Measurements from ENCODE around the gene TTLL5.

Gene TTLL5

GRCh38 chr14:75649773-75650172 is 11.3 kb upstream of the TTLL5 start:
- TF ChIP-seq, protein P1, sequence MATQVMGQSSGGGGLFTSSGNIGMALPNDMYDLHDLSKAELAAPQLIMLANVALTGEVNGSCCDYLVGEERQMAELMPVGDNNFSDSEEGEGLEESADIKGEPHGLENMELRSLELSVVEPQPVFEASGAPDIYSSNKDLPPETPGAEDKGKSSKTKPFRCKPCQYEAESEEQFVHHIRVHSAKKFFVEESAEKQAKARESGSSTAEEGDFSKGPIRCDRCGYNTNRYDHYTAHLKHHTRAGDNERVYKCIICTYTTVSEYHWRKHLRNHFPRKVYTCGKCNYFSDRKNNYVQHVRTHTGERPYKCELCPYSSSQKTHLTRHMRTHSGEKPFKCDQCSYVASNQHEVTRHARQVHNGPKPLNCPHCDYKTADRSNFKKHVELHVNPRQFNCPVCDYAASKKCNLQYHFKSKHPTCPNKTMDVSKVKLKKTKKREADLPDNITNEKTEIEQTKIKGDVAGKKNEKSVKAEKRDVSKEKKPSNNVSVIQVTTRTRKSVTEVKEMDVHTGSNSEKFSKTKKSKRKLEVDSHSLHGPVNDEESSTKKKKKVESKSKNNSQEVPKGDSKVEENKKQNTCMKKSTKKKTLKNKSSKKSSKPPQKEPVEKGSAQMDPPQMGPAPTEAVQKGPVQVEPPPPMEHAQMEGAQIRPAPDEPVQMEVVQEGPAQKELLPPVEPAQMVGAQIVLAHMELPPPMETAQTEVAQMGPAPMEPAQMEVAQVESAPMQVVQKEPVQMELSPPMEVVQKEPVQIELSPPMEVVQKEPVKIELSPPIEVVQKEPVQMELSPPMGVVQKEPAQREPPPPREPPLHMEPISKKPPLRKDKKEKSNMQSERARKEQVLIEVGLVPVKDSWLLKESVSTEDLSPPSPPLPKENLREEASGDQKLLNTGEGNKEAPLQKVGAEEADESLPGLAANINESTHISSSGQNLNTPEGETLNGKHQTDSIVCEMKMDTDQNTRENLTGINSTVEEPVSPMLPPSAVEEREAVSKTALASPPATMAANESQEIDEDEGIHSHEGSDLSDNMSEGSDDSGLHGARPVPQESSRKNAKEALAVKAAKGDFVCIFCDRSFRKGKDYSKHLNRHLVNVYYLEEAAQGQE (IDR thresholded peaks at IDR 0.05; ENCODE audit: low read depth) = no peak
- no peak for TF ChIP-seq ZBTB7A (IDR thresholded peaks at IDR 0.05; ENCODE audit: low read depth)
- no peak for TF ChIP-seq TEAD4 (IDR thresholded peaks at IDR 0.05)

- TF ChIP-seq USF1 (IDR thresholded peaks at IDR 0.05) (no peak), CREB1 (IDR thresholded peaks at IDR 0.05; ENCODE audit: low read depth) (no peak), TAF1 (IDR thresholded peaks at IDR 0.05; ENCODE audit: low read depth) (no peak), RAD21 (IDR thresholded peaks at IDR 0.05; ENCODE audit: low read depth) (no peak), CEBPB (IDR thresholded peaks at IDR 0.05) (no peak), EP300 (IDR thresholded peaks at IDR 0.05; ENCODE audit: borderline replicate concordance) (no peak), TEAD4 (IDR thresholded peaks at IDR 0.05) (no peak), YY1 (IDR thresholded peaks at IDR 0.05; ENCODE audit: low read depth) (no peak), NFIC (IDR thresholded peaks at IDR 0.05) (no peak), TCF12 (IDR thresholded peaks at IDR 0.05; ENCODE audit: low read depth) (no peak), MAX (IDR thresholded peaks at IDR 0.05) (no peak), EGR1 (IDR thresholded peaks at IDR 0.05) (no peak), FOXM1 (IDR thresholded peaks at IDR 0.05; ENCODE audit: borderline replicate concordance, low read depth) (no peak), ZBTB7A (IDR thresholded peaks at IDR 0.05; ENCODE audit: low read depth) (no peak)
- TF ChIP-seq, protein P1 (IDR thresholded peaks at IDR 0.05; ENCODE audit: low read depth) = no peak
These were observed 10.6 kb upstream of the TTLL5 start for GRCh38 chr14:75650253-75651058.

DNA sequence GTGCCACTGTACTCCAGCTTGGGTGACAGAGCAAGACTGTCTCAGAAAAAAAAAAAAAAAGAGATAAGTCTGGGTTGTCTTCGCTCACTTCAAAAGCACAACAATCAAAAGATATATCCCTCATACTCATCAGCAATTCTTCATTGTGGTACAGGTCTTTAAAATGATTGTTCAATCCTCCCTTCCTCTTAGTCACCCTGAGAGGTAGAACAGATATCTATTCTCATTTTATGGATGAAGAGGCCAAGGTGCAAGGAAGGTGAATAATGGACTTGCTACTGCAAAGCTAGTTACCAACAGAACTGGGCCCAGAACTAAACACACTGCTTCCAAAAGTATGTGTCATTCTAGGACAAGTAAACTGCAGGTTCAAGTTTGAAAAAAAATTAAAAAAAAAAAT is 7.5 kb upstream of the TTLL5 start:
- TF ChIP-seq CEBPB (IDR thresholded peaks at IDR 0.05) (no peak), ZBTB7A (IDR thresholded peaks at IDR 0.05; ENCODE audit: low read depth) (no peak), EGR1 (IDR thresholded peaks at IDR 0.05) (no peak), CREB1 (IDR thresholded peaks at IDR 0.05; ENCODE audit: low read depth) (no peak), TCF12 (IDR thresholded peaks at IDR 0.05; ENCODE audit: low read depth) (no peak), TEAD4 (IDR thresholded peaks at IDR 0.05) (no peak), USF1 (IDR thresholded peaks at IDR 0.05) (no peak), YY1 (IDR thresholded peaks at IDR 0.05; ENCODE audit: low read depth) (no peak), FOXM1 (IDR thresholded peaks at IDR 0.05; ENCODE audit: borderline replicate concordance, low read depth) (no peak)

DNA sequence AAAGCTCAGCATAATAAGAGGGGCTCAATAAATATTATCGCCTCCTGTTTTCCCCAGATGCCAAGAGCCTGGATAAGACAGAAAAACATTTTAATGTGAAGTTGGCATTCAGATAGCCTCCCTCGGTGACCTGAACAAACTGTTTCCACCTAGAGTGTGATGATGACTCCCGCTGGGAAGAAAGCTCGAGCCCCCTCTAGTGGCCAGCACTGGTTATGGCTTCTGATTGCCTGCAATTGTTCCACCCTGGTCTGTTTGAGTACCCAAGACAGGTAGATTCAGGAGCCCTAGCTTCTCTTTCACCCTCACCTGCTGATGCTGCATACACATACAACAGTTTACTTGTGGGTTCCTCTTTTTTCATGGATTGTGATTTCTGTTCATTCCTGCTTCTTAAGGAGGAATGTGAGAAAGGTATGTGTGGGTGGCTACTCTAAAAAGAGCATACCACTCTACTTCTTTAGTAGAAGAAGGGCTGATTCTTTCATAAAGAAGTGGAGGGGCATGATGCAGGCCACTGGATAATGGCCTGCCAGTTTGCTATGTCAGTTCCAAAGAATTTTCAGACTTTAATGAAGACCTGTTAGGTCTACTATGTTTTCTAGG is 6.8 kb upstream of the TTLL5 start:
- TF ChIP-seq MAX (IDR thresholded peaks at IDR 0.05) (no peak), RAD21 (IDR thresholded peaks at IDR 0.05; ENCODE audit: low read depth) (peak; percentile 88)

GRCh38 chr14:75655235-75655634 is 5.8 kb upstream of the TTLL5 start:
- no peak for TF ChIP-seq EGR1 (IDR thresholded peaks at IDR 0.05)
- TF ChIP-seq TEAD4 (IDR thresholded peaks at IDR 0.05) = no peak
- TF ChIP-seq TCF12 (IDR thresholded peaks at IDR 0.05; ENCODE audit: low read depth) = no peak
- TF ChIP-seq FOXM1 (IDR thresholded peaks at IDR 0.05; ENCODE audit: borderline replicate concordance, low read depth) = no peak
- TF ChIP-seq RAD21 (IDR thresholded peaks at IDR 0.05; ENCODE audit: low read depth) = no peak
- no peak for TF ChIP-seq USF1 (IDR thresholded peaks at IDR 0.05)
- TF ChIP-seq TAF1 (IDR thresholded peaks at IDR 0.05; ENCODE audit: low read depth) = no peak
- TF ChIP-seq ZBTB7A (IDR thresholded peaks at IDR 0.05; ENCODE audit: low read depth) = no peak
- TF ChIP-seq CEBPB (IDR thresholded peaks at IDR 0.05) = no peak
- no peak for TF ChIP-seq CREB1 (IDR thresholded peaks at IDR 0.05; ENCODE audit: low read depth)
- TF ChIP-seq MAX (IDR thresholded peaks at IDR 0.05) = no peak
- no peak for TF ChIP-seq NFIC (IDR thresholded peaks at IDR 0.05)
- TF ChIP-seq, protein P1 (IDR thresholded peaks at IDR 0.05; ENCODE audit: low read depth) = no peak
